Thymus (tissue), 11 donors: ENCODE measurements around the gene ARIH2. TPM values are rescaled to one million over a fixed set of nuclear protein-coding genes. Genes with fewer than 3 reads are reported as not detected.

ENCODE experiments used
- DNase-seq, 9 donors: peaks; one replicate each; pipeline ENCODE4 v3.0.0-alpha.2; 2013; ENCODE audit warnings: low spot score in 9 of 9, low read depth in 6 of 9, missing footprints in 1 of 9
- H3K27ac ChIP-seq, 2 donors: one replicate each; pipeline ENCODE4 v1.5.1; 2013; ENCODE audit warnings: control low read depth in 1 of 2, low read depth in 1 of 2, low read length in 1 of 2, mild to moderate bottlenecking in 1 of 2, moderate library complexity in 1 of 2
- H3K27me3 ChIP-seq, 2 donors: one replicate each; pipeline ENCODE4 v1.5.1; 2013; ENCODE audit warnings: low read length in 1 of 2; ENCODE audit not compliant: control insufficient read depth in 2 of 2, insufficient read depth in 1 of 2
- H3K36me3 ChIP-seq, 2 donors: one replicate each; pipeline ENCODE4 v1.5.1; 2013; ENCODE audit warnings: low read length in 1 of 2, mild to moderate bottlenecking in 1 of 2, moderate library complexity in 1 of 2; ENCODE audit not compliant: control insufficient read depth in 2 of 2, insufficient read depth in 2 of 2
- H3K4me1 ChIP-seq, 2 donors: one replicate each; pipeline ENCODE4 v1.5.1; 2013; ENCODE audit warnings: low read length in 2 of 2; ENCODE audit not compliant: control insufficient read depth in 2 of 2, insufficient read depth in 2 of 2
- H3K4me3 ChIP-seq, 2 donors: one replicate each; pipeline ENCODE4 v1.5.1; 2013; ENCODE audit warnings: low read length in 2 of 2, control low read depth in 1 of 2, mild to moderate bottlenecking in 1 of 2
- H3K9me3 ChIP-seq, 2 donors: one replicate each; pipeline ENCODE4 v1.5.1; 2013; ENCODE audit warnings: low read length in 1 of 2, mild to moderate bottlenecking in 1 of 2; ENCODE audit not compliant: control insufficient read depth in 2 of 2, insufficient read depth in 1 of 2
- WGBS: extraction: QIAGEN DNeasy Blood & Tissue Kit; methylation state at CpG from one replicate; pipeline ENCODE4 v1.1.7; 2013; 5-methylcytosine and 5-hydroxymethylcytosine counted together
- polyA plus RNA-seq: library from polyadenylated mRNA; stranded (reverse); fragments of 200-250 nt; gene quantifications from one replicate; pipeline ENCODE4 v1.2.3, GENCODE V29; 2013
- total RNA-seq: library from RNA; stranded (reverse); fragments of 120-200 nt; gene quantifications from one replicate; pipeline ENCODE4 v1.2.4, GENCODE V29; 2013
- donor health status: healthy.

The ARIH2 gene
- total and polyA plus RNA-seq, 2 donors, result 51.4 to 57.8 TPM

- WGBS, result 93% methylated on average over 11 of the region's 11 CpGs
- no peak overlapping the region for H3K4me3 ChIP-seq
- no peak for DNase-seq
- H3K4me1 ChIP-seq, result peaks cover 0 to 2% of the 10 kb centered on the region in 2 donors
- H3K27ac ChIP-seq, result no peak overlapping the region
- H3K9me3 ChIP-seq, result no peaks in the 10 kb centered on the region
- H3K27me3 ChIP-seq, result no peaks in the 10 kb centered on the region
- H3K36me3 ChIP-seq, result peaks cover 34 to 86% of the 10 kb centered on the region in 2 donors
These were observed 8.1 kb downstream of the ARIH2 start for GRCh38 chr3:48926425-48927392.

- WGBS, result 68% methylated on average over 2 of the region's 2 CpGs
- Histone ChIP-seq H3K4me3 (no peak overlapping the region), H3K9me3 (no peaks in the 10 kb centered on the region), H3K36me3 (peaks cover 41 to 83% of the 10 kb centered on the region in 2 donors), H3K4me1 (peaks cover 0 to 2% of the 10 kb centered on the region in 2 donors), H3K27ac (no peak overlapping the region), H3K27me3 (no peaks in the 10 kb centered on the region)
- no peak for DNase-seq
These were observed 9.3 kb downstream of the ARIH2 start for GRCh38 chr3:48927928-48928327.

- Histone ChIP-seq H3K4me3 (no peak overlapping the region), H3K36me3 (peaks cover 42 to 83% of the 10 kb centered on the region in 2 donors), H3K9me3 (no peaks in the 10 kb centered on the region), H3K27me3 (no peaks in the 10 kb centered on the region), H3K4me1 (peaks cover 0 to 2% of the 10 kb centered on the region in 2 donors), H3K27ac (no peak overlapping the region)
- no peak for DNase-seq
- 99% methylated on average over 1 of the region's 1 CpG for WGBS
These were observed 10.0 kb downstream of the ARIH2 start for GRCh38 chr3:48928679-48929078.

GRCh38 chr3:48929358-48930035 is 10.9 kb downstream of the ARIH2 start:
- no peak overlapping the region for H3K4me3 ChIP-seq
- no peaks in the 10 kb centered on the region for H3K9me3 ChIP-seq
- no peak for DNase-seq
- H3K4me1 ChIP-seq, result peaks cover 0 to 2% of the 10 kb centered on the region in 2 donors
- 91% methylated on average over 3 of the region's 3 CpGs for WGBS
- H3K27ac ChIP-seq, result no peak overlapping the region
- peaks cover 37 to 82% of the 10 kb centered on the region in 2 donors for H3K36me3 ChIP-seq
- H3K27me3 ChIP-seq, result no peaks in the 10 kb centered on the region

GRCh38 chr3:48930590-48930989 is 11.9 kb downstream of the ARIH2 start:
- H3K36me3 ChIP-seq, result peaks cover 38 to 77% of the 10 kb centered on the region in 2 donors
- no peaks in the 10 kb centered on the region for H3K9me3 ChIP-seq
- no peak for DNase-seq
- peaks cover 0 to 2% of the 10 kb centered on the region in 2 donors for H3K4me1 ChIP-seq
- no peak overlapping the region for H3K4me3 ChIP-seq
- no peaks in the 10 kb centered on the region for H3K27me3 ChIP-seq
- H3K27ac ChIP-seq, result no peak overlapping the region
- 96% methylated on average over 3 of the region's 3 CpGs for WGBS

GRCh38 chr3:48931944-48932580 is 13.4 kb downstream of the ARIH2 start:
- Histone ChIP-seq H3K27me3 (no peaks in the 10 kb centered on the region), H3K4me1 (peaks cover 0 to 2% of the 10 kb centered on the region in 2 donors), H3K9me3 (no peaks in the 10 kb centered on the region), H3K4me3 (no peak overlapping the region), H3K27ac (no peak overlapping the region), H3K36me3 (peaks cover 33 to 71% of the 10 kb centered on the region in 2 donors)
- WGBS, result 84% methylated on average over 1 of the region's 1 CpG
- DNase-seq, result no peak

- 98% methylated on average over 5 of the region's 5 CpGs for WGBS
- Histone ChIP-seq H3K4me1 (no peaks in the 10 kb centered on the region), H3K4me3 (no peak overlapping the region), H3K36me3 (peaks cover 18 to 56% of the 10 kb centered on the region in 2 donors), H3K27ac (no peak overlapping the region), H3K9me3 (no peaks in the 10 kb centered on the region), H3K27me3 (no peaks in the 10 kb centered on the region)
- DNase-seq, result no peak
These were observed 15.8 kb downstream of the ARIH2 start for GRCh38 chr3:48934333-48934991.

GRCh38 chr3:48935530-48935929 is 16.9 kb downstream of the ARIH2 start:
- Histone ChIP-seq H3K4me1 (no peaks in the 10 kb centered on the region), H3K4me3 (no peak overlapping the region), H3K36me3 (peaks cover 15 to 47% of the 10 kb centered on the region in 2 donors), H3K9me3 (no peaks in the 10 kb centered on the region), H3K27me3 (no peaks in the 10 kb centered on the region), H3K27ac (no peak overlapping the region)
- DNase-seq, result no peak
- WGBS, result 90% methylated on average over 4 of the region's 4 CpGs
